ENCODE results near the gene EGFR.

DNA sequence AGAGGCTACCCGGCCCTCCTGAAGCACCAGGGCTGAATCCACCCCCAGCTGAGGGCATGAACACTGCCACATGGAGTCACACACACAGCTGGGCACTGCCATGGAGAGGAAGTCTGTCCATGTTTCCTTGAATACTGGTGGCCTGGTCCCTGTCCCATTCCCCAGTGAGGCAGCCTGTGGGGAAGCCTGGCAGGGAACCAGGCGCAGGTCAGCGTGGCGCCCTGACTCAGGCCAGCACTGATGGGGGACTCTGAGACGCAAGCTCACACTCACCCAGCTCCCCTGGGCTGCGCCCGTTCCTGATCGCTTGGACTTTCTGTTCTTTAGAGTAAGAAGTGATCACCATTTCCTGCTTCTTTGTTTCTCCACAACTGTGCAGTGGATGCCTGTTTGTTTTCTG is 128.3 kb downstream of the EGFR start:
- TF ChIP-seq CTCF (IDR thresholded peaks at IDR 0.05): no peak
- no peak for TF ChIP-seq POLR2A (IDR thresholded peaks at IDR 0.05)

Measured in prostate gland (tissue), 2 donors.